Measurements from ENCODE around the gene DHDDS. TPM values are rescaled to one million over a fixed set of nuclear protein-coding genes. Genes with fewer than 3 reads are reported as not detected.

DHDDS gene
- total RNA-seq, 2 experiments from 2014 or later: 39.0 to 45.1 TPM

GRCh38 chr1:26391450-26391849, 40.7 kb upstream of the DHDDS start:
- H4K20me1 ChIP-seq (ENCODE audit: insufficient read depth, low read length): no peaks in the 10 kb centered on the region
- TF ChIP-seq CTCF (conservative IDR thresholded peaks at IDR 0.05; ENCODE audit: low read length): peak; percentile 69
- no peak for TF ChIP-seq EZH2phosphoT487 (IDR thresholded peaks at IDR 0.05; ENCODE audit: borderline replicate concordance, low read depth, low read length)
- H3K36me3 ChIP-seq (ENCODE audit: insufficient read depth, low read length): no peaks in the 10 kb centered on the region
- intact Hi-C loops (cut with micrococcal nuclease; ENCODE audit: unreplicated experiment): loop anchor here (1.0 kb wide), 1 partner anchor 106 kb away; no protein-coding TSS in a partner anchor
- no peak overlapping the region for H3K4me3 ChIP-seq (ENCODE audit: low read depth, low read length, poor library complexity, severe bottlenecking)
- DNase-seq (ENCODE audit: low spot score): peak; percentile 40
- H3K4me1 ChIP-seq (ENCODE audit: insufficient read depth, low read length, poor library complexity, severe bottlenecking): no peaks in the 10 kb centered on the region
- BruUV-seq (replicated peaks): no TSS peak
- H3K4me2 ChIP-seq (ENCODE audit: low read length): no peak overlapping the region
- H2AFZ ChIP-seq (ENCODE audit: low read length): no peak overlapping the region
- H3K9me2 ChIP-seq (ENCODE audit: insufficient read depth, low read length): no peaks in the 10 kb centered on the region
- H3K27ac ChIP-seq (ENCODE audit: low read depth, low read length, poor library complexity, severe bottlenecking): no peak overlapping the region
- H3K79me2 ChIP-seq (ENCODE audit: insufficient read depth, low read depth, low read length): no peaks in the 10 kb centered on the region
- POLR2A ChIA-PET: no interaction called here
- CTCF ChIA-PET (ENCODE audit: unreplicated experiment): interaction anchor here (0.5 kb wide), 1 partner anchor 14 kb away, joined by 5 read pairs; no protein-coding TSS in a partner anchor
- no peaks in the 10 kb centered on the region for H3K9me3 ChIP-seq (ENCODE audit: low read length)

- BruUV-seq (replicated peaks): no TSS peak
- DNase-seq (ENCODE audit: low spot score): no peak
- Histone ChIP-seq H3K9me3 (ENCODE audit: low read length) (no peaks in the 10 kb centered on the region), H3K79me2 (ENCODE audit: insufficient read depth, low read depth, low read length) (no peaks in the 10 kb centered on the region), H2AFZ (ENCODE audit: low read length) (no peak overlapping the region), H4K20me1 (ENCODE audit: insufficient read depth, low read length) (no peaks in the 10 kb centered on the region), H3K4me2 (ENCODE audit: low read length) (no peak overlapping the region), H3K9me2 (ENCODE audit: insufficient read depth, low read length) (no peaks in the 10 kb centered on the region), H3K27ac (ENCODE audit: low read depth, low read length, poor library complexity, severe bottlenecking) (no peak overlapping the region), H3K4me1 (ENCODE audit: insufficient read depth, low read length, poor library complexity, severe bottlenecking) (no peaks in the 10 kb centered on the region), H3K4me3 (ENCODE audit: low read depth, low read length, poor library complexity, severe bottlenecking) (no peak overlapping the region), H3K36me3 (ENCODE audit: insufficient read depth, low read length) (no peaks in the 10 kb centered on the region)
- TF ChIP-seq EZH2phosphoT487 (IDR thresholded peaks at IDR 0.05; ENCODE audit: borderline replicate concordance, low read depth, low read length) (no peak), CTCF (conservative IDR thresholded peaks at IDR 0.05; ENCODE audit: low read length) (no peak; the same call in 1 of the 2 replicates)
- intact Hi-C loops (cut with micrococcal nuclease; ENCODE audit: unreplicated experiment): no loop called here
- ChIA-PET CTCF (ENCODE audit: unreplicated experiment) (no interaction called here), POLR2A (interaction anchor here (0.7 kb wide), 1 partner anchor 393 kb away, joined by 6 read pairs; no protein-coding TSS in a partner anchor)
These were observed 36.4 kb upstream of the DHDDS start for GRCh38 chr1:26395754-26396153.

- Histone ChIP-seq H3K36me3 (ENCODE audit: insufficient read depth, low read length) (no peaks in the 10 kb centered on the region), H3K9me3 (ENCODE audit: low read length) (no peaks in the 10 kb centered on the region), H4K20me1 (ENCODE audit: insufficient read depth, low read length) (no peaks in the 10 kb centered on the region), H3K4me3 (ENCODE audit: low read depth, low read length, poor library complexity, severe bottlenecking) (no peak overlapping the region), H3K4me2 (ENCODE audit: low read length) (no peak overlapping the region), H3K9me2 (ENCODE audit: insufficient read depth, low read length) (no peaks in the 10 kb centered on the region), H3K27ac (ENCODE audit: low read depth, low read length, poor library complexity, severe bottlenecking) (no peak overlapping the region), H2AFZ (ENCODE audit: low read length) (no peak overlapping the region), H3K4me1 (ENCODE audit: insufficient read depth, low read length, poor library complexity, severe bottlenecking) (no peaks in the 10 kb centered on the region), H3K79me2 (ENCODE audit: insufficient read depth, low read depth, low read length) (no peaks in the 10 kb centered on the region)
- no peak for DNase-seq (ENCODE audit: low spot score)
- TF ChIP-seq CTCF (conservative IDR thresholded peaks at IDR 0.05; ENCODE audit: low read length): no peak
- TF ChIP-seq EZH2phosphoT487 (IDR thresholded peaks at IDR 0.05; ENCODE audit: borderline replicate concordance, low read depth, low read length): no peak
- CTCF ChIA-PET (ENCODE audit: unreplicated experiment): no interaction called here
- intact Hi-C loops (cut with micrococcal nuclease; ENCODE audit: unreplicated experiment): no loop called here
- no TSS peak for BruUV-seq (replicated peaks)
- POLR2A ChIA-PET: no interaction called here
These were observed 33.1 kb upstream of the DHDDS start for GRCh38 chr1:26399034-26399433.
